ENCODE data around the gene FARS2.

GRCh38 chr6:5401845-5402738 lies 140.8 kb downstream of the FARS2 start:
- TF ChIP-seq CTCF (conservative IDR thresholded peaks at IDR 0.05), result peak; percentile 83
- TF ChIP-seq ZFX (IDR thresholded peaks at IDR 0.05), result no peak
